H9 (cell line): ENCODE data around the gene RIC8A. TPM values are rescaled to one million over a fixed set of nuclear protein-coding genes. Genes with fewer than 3 reads are reported as not detected.

Experiments used
- DNase-seq: peaks from one replicate; pipeline ENCODE4 v3.0.0-alpha.2; 2017
- H2AFZ ChIP-seq: one replicate; pipeline ENCODE4 v1.6.1; 2013; ENCODE audit warnings: mild to moderate bottlenecking, low read length, control low read depth, moderate library complexity
- H2AK5ac ChIP-seq: 2 replicates; pipeline ENCODE4 v1.6.1; 2013; ENCODE audit warnings: low read length, control low read depth, mixed read lengths; ENCODE audit not compliant: insufficient read length
- H2BK120ac ChIP-seq: one replicate; pipeline ENCODE4 v1.6.1; 2013; ENCODE audit warnings: low read depth, mild to moderate bottlenecking, low read length, control low read depth, inconsistent platforms; ENCODE audit not compliant: poor library complexity, severe bottlenecking
- H2BK12ac ChIP-seq: 2 replicates; pipeline ENCODE4 v1.6.1; 2013; ENCODE audit warnings: low read length, control low read depth, mixed read lengths, low read depth; ENCODE audit not compliant: insufficient read length
- H2BK15ac ChIP-seq: 2 replicates; pipeline ENCODE4 v1.6.1; 2013; ENCODE audit warnings: low read depth, low read length, control low read depth
- H2BK20ac ChIP-seq: one replicate; pipeline ENCODE4 v1.6.1; 2013; ENCODE audit warnings: low read depth, mild to moderate bottlenecking, low read length, control low read depth, inconsistent platforms; ENCODE audit not compliant: poor library complexity, severe bottlenecking
- H2BK5ac ChIP-seq: 2 replicates; pipeline ENCODE4 v1.6.1; 2013; ENCODE audit warnings: low read length, control low read depth, mixed read lengths; ENCODE audit not compliant: insufficient read length
- H3K14ac ChIP-seq: 2 replicates; pipeline ENCODE4 v1.6.1; 2013; ENCODE audit warnings: low read length, control low read depth; ENCODE audit not compliant: insufficient read depth
- H3K18ac ChIP-seq: 2 replicates; pipeline ENCODE4 v1.6.1; 2013; ENCODE audit warnings: low read depth, mild to moderate bottlenecking, mixed read lengths, low read length, control low read depth; ENCODE audit not compliant: insufficient read length
- H3K23ac ChIP-seq: 2 replicates; pipeline ENCODE4 v1.6.1; 2013; ENCODE audit warnings: low read length, control low read depth, mixed read lengths, low read depth; ENCODE audit not compliant: insufficient read length
- H3K23me2 ChIP-seq: 2 replicates; pipeline ENCODE4 v1.6.1; 2013; ENCODE audit warnings: low read depth, mild to moderate bottlenecking, mixed read lengths, low read length, control low read depth; ENCODE audit not compliant: insufficient read length, poor library complexity, severe bottlenecking
- H3K27ac ChIP-seq: 2 replicates; pipeline ENCODE4 v1.5.1; 2013; ENCODE audit warnings: low read length, control low read depth, mixed read lengths, low read depth; ENCODE audit not compliant: insufficient read length
- H3K27me3 ChIP-seq: 2 replicates; pipeline ENCODE4 v1.6.1; 2013; ENCODE audit warnings: low read length, control low read depth, inconsistent platforms; ENCODE audit not compliant: insufficient read depth
- H3K4ac ChIP-seq: 2 replicates; pipeline ENCODE4 v1.6.1; 2013; ENCODE audit warnings: low read depth, mild to moderate bottlenecking, control low read depth, inconsistent platforms, low read length, moderate library complexity
- H3K4me1 ChIP-seq: 2 replicates; pipeline ENCODE4 v1.6.1; 2013; ENCODE audit warnings: low read length, control low read depth, inconsistent platforms; ENCODE audit not compliant: insufficient read depth
- H3K4me2 ChIP-seq: 2 replicates; pipeline ENCODE4 v1.6.1; 2013; ENCODE audit warnings: low read length, control low read depth, mixed read lengths; ENCODE audit not compliant: insufficient read length, insufficient read depth
- H3K56ac ChIP-seq: 2 replicates; pipeline ENCODE4 v1.6.1; 2013; ENCODE audit warnings: low read depth, mild to moderate bottlenecking, mixed read lengths, low read length, control low read depth; ENCODE audit not compliant: insufficient read length
- H3K79me1 ChIP-seq: 2 replicates; pipeline ENCODE4 v1.6.1; 2013; ENCODE audit warnings: low read depth, mild to moderate bottlenecking, moderate library complexity, low read length, control low read depth, inconsistent platforms; ENCODE audit not compliant: insufficient read depth, poor library complexity, severe bottlenecking
- H3K79me2 ChIP-seq: 2 replicates; pipeline ENCODE4 v1.6.1; 2013; ENCODE audit warnings: low read length, control low read depth, inconsistent platforms; ENCODE audit not compliant: insufficient read depth
- H3K9ac ChIP-seq: 2 replicates; pipeline ENCODE4 v1.6.1; 2013; ENCODE audit warnings: low read length, control low read depth, mixed read lengths; ENCODE audit not compliant: insufficient read length; ENCODE audit errors: extremely low read depth
- H3K9me3 ChIP-seq: one replicate; pipeline ENCODE4 v1.6.1; 2013; ENCODE audit warnings: low read depth, low read length, inconsistent platforms; ENCODE audit not compliant: control insufficient read depth
- H3T11ph ChIP-seq: one replicate; pipeline ENCODE4 v1.6.1; 2013; ENCODE audit warnings: mild to moderate bottlenecking, low read length, control low read depth, inconsistent platforms
- H4K20me1 ChIP-seq: one replicate; pipeline ENCODE4 v1.6.1; 2013; ENCODE audit not compliant: control insufficient read depth, insufficient read length, insufficient read depth
- H4K5ac ChIP-seq: 2 replicates; pipeline ENCODE4 v1.6.1; 2013; ENCODE audit warnings: low read depth, mild to moderate bottlenecking, mixed read lengths, low read length, control low read depth; ENCODE audit not compliant: insufficient read length
- H4K8ac ChIP-seq: replicated peaks from 2 replicates; pipeline ENCODE4 v1.6.1; 2013; ENCODE audit warnings: low read length, control low read depth, mixed read lengths, low read depth; ENCODE audit not compliant: insufficient read length
- H4K91ac ChIP-seq: 2 replicates; pipeline ENCODE4 v1.6.1; 2013; ENCODE audit warnings: low read depth, mild to moderate bottlenecking, moderate library complexity, mixed read lengths, low read length, control low read depth; ENCODE audit not compliant: insufficient read length
- H3K27ac Mint-ChIP-seq, 3 experiments: 2 replicates in 2 of 3; 3 replicates in 1 of 3; pipeline ENCODE4 v1.8.0; 2020 to 2021; ENCODE audit warnings: mixed read lengths in 3 of 3, mild to moderate bottlenecking in 1 of 3, moderate library complexity in 1 of 3
- H3K27me3 Mint-ChIP-seq: 2 replicates; pipeline ENCODE4 v1.8.0; 2021; ENCODE audit warnings: low read depth, mild to moderate bottlenecking, moderate library complexity, mixed read lengths
- H3K36me3 Mint-ChIP-seq, 3 experiments: 2 replicates in 2 of 3; 3 replicates in 1 of 3; pipeline ENCODE4 v1.8.0; 2020 to 2021; ENCODE audit warnings: low read depth in 3 of 3, mixed read lengths in 3 of 3; ENCODE audit not compliant: insufficient read depth in 1 of 3
- H3K4me1 Mint-ChIP-seq, 2 experiments: 2 replicates each; pipeline ENCODE4 v1.8.0; 2020; ENCODE audit warnings: mixed read lengths in 2 of 2
- H3K4me3 Mint-ChIP-seq, 2 experiments: 2 replicates in 1 of 2; 3 replicates in 1 of 2; pipeline ENCODE4 v1.8.0; 2020 to 2021; ENCODE audit warnings: mild to moderate bottlenecking in 2 of 2, mixed read lengths in 2 of 2, moderate library complexity in 1 of 2
- H3K9me3 Mint-ChIP-seq, 2 experiments: 2 replicates in 1 of 2; 3 replicates in 1 of 2; pipeline ENCODE4 v1.8.0; 2020; ENCODE audit warnings: mild to moderate bottlenecking in 2 of 2, mixed read lengths in 2 of 2, moderate library complexity in 1 of 2
- CTCF ChIP-seq: fragments of 200-600 bp; sonication (generic); conservative IDR thresholded peaks from 3 replicates; pipeline ENCODE4 v1.8.0; 2021; ENCODE audit warnings: antibody characterized with exemption, mild to moderate bottlenecking
- WGBS: extraction: QIAGEN DNeasy Blood & Tissue Kit; methylation state at CpG from one replicate; pipeline ENCODE4 v1.1.7; 2013; ENCODE audit warnings: missing lambda C conversion rate, low lambda C conversion rate, mixed read lengths; ENCODE audit not compliant: insufficient read length; ENCODE audit errors: extremely low coverage; 5-methylcytosine and 5-hydroxymethylcytosine counted together
- total RNA-seq: library from RNA; stranded (reverse); gene quantifications from 2 replicates; pipeline ENCODE4 v1.2.1, GENCODE V29; 2021

The RIC8A gene
- total RNA-seq, 1 experiment from 2014 or later: 94.9 TPM

GRCh38 chr11:235997-236773 lies 28.7 kb downstream of the RIC8A start, which contains the start of gene SIRT3:
TSS of gene SIRT3 (minus strand) at chr11:236342. CDS start at chr11:236328, 14 bp downstream.
- no peaks in the 10 kb centered on the region for H3K9me3 ChIP-seq
- peak within 1 kb of the TSS; percentile 88 for H3K4me2 ChIP-seq
- H2BK20ac ChIP-seq: no peak within 1 kb of the TSS
- H2BK12ac ChIP-seq: no peak within 1 kb of the TSS
- no peak within 1 kb of the TSS for H2AK5ac ChIP-seq
- H3K56ac ChIP-seq: no peak within 1 kb of the TSS
- H3K9ac ChIP-seq: peak within 1 kb of the TSS; percentile 84
- no peak within 1 kb of the TSS for H2BK15ac ChIP-seq
- H3K23ac ChIP-seq: no peak within 1 kb of the TSS
- H3K23me2 ChIP-seq: peaks cover 6% of the 10 kb centered on the region
- H3K27me3 ChIP-seq: no peaks in the 10 kb centered on the region
- peak; percentile 34; the same call in 2 of the 3 replicates for TF ChIP-seq CTCF
- Mint-ChIP-seq H3K4me3 (peak within 1 kb of the TSS; percentile 95 to 96), H3K4me1 (peaks cover 9 to 18% of the 10 kb centered on the region in 2 experiments), H3K27ac (peak within 1 kb of the TSS; percentile 98 to 99 (median 99)), H3K36me3 (peaks cover 5 to 16% (median 15%) of the 10 kb centered on the region in 3 experiments; a peak in 6 of 7 replicates), H3K9me3 (no peaks in the 10 kb centered on the region; a peak in 1 of 5 replicates), H3K27me3 (no peaks in the 10 kb centered on the region; the same call in 1 of the 2 replicates)
- H3K14ac ChIP-seq: peak within 1 kb of the TSS; percentile 58; the same call in 1 of the 2 replicates
- peaks cover 4% of the 10 kb centered on the region for H3K79me1 ChIP-seq
- H3K18ac ChIP-seq: no peak within 1 kb of the TSS
- H2BK120ac ChIP-seq: no peak within 1 kb of the TSS
- no peak within 1 kb of the TSS for H4K8ac ChIP-seq
- no CpG with 5 or more reads among the region's 70 CpGs for WGBS
- no peaks in the 10 kb centered on the region; the same call in 1 of the 2 replicates for H3K4me1 ChIP-seq
- no peak within 1 kb of the TSS for H3T11ph ChIP-seq
- no peaks in the 10 kb centered on the region for H4K20me1 ChIP-seq
- H3K27ac ChIP-seq: no peak within 1 kb of the TSS
- H4K5ac ChIP-seq: no peak within 1 kb of the TSS
- no peak within 1 kb of the TSS for H3K4ac ChIP-seq
- no peak within 1 kb of the TSS for H2AFZ ChIP-seq
- H4K91ac ChIP-seq: no peak within 1 kb of the TSS
- DNase-seq: peak; percentile 87
- no peak within 1 kb of the TSS for H2BK5ac ChIP-seq
- H3K79me2 ChIP-seq: peaks cover 6% of the 10 kb centered on the region; the same call in 1 of the 2 replicates
